Upper lobe of right lung (tissue), 1 donor: ENCODE measurements around the gene NSF. TPM values are rescaled to one million over a fixed set of nuclear protein-coding genes. Genes with fewer than 3 reads are reported as not detected.
"Not testable (repeated sequence)": the region's sequence is repeated elsewhere in the genome, so short reads cannot be mapped to it uniquely, and the experiment has no call there.

ENCODE experiments used
- ATAC-seq: fragments of 200-7000 bp; cut with Tn5 transposase; one replicate; pipeline ENCODE4 v1.9.1; 2020; ENCODE audit warnings: mild to moderate bottlenecking, moderate library complexity
- DNase-seq: peaks from one replicate; pipeline ENCODE4 v3.0.0-alpha.2; 2020
- H3K27ac ChIP-seq: fragments of 200-600 bp; one replicate; pipeline ENCODE4 v1.8.0; 2022
- H3K27me3 ChIP-seq: fragments of 200-600 bp; one replicate; pipeline ENCODE4 v1.8.0; 2022; ENCODE audit warnings: mild to moderate bottlenecking
- H3K36me3 ChIP-seq: fragments of 200-600 bp; one replicate; pipeline ENCODE4 v1.8.0; 2022
- H3K4me1 ChIP-seq: fragments of 200-600 bp; one replicate; pipeline ENCODE4 v1.8.0; 2022
- H3K4me3 ChIP-seq: fragments of 200-600 bp; one replicate; pipeline ENCODE4 v1.8.0; 2022; ENCODE audit warnings: mild to moderate bottlenecking
- H3K9me3 ChIP-seq: fragments of 200-600 bp; one replicate; pipeline ENCODE4 v1.8.0; 2022
- intact Hi-C: fragments of 100-400 bp; cut with DNase I; formaldehyde crosslinking; loops from one replicate; pipeline ENCODE4 v1.11.0; 2022
- total RNA-seq: library from RNA; stranded (reverse); fragmentation: NEBNext Ultra II Directional; extraction: Animal tissue kit (Norgen Biotek cat#: 25700); gene quantifications from one replicate; pipeline ENCODE4 v1.2.1, GENCODE V29; 2021
- TF ChIP-seq, protein P1 (sequence below): fragments of 200-600 bp; IDR thresholded peaks from one replicate; pipeline ENCODE4 v1.8.0; 2022; ENCODE audit warnings: antibody characterized with exemption
- donor health status: DM: no; HTN: yes; CAD: no; lungs with severe emphysema.

The NSF gene
- total RNA-seq, 1 donor from 2014 or later = 49.6 TPM

DNA sequence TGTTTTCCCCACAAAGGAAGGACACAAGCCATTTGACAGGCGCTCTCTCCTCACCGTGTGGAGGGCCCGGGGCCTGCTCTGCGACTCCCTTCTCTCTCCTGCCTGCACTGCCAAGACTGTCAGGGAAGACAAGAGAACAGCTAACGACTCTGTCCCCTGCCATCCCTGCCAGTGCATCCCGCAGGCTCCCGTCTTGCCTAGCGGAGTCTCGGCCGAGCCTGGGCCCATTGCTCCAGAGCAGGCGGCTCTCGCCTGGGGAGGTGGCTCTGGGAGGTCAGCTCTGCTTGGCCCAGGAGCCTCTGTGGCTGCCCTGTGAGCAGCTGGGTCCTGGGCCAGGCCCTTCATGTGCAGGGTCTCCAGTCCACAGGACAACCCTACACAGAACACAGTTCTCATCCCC, 175.0 kb downstream of the NSF start:
- Histone ChIP-seq H3K4me3 (no peak overlapping the region), H3K27me3 (no peaks in the 10 kb centered on the region), H3K27ac (no peak overlapping the region), H3K36me3 (no peaks in the 10 kb centered on the region), H3K4me1 (no peaks in the 10 kb centered on the region), H3K9me3 (no peaks in the 10 kb centered on the region)
- TF ChIP-seq, protein P1, sequence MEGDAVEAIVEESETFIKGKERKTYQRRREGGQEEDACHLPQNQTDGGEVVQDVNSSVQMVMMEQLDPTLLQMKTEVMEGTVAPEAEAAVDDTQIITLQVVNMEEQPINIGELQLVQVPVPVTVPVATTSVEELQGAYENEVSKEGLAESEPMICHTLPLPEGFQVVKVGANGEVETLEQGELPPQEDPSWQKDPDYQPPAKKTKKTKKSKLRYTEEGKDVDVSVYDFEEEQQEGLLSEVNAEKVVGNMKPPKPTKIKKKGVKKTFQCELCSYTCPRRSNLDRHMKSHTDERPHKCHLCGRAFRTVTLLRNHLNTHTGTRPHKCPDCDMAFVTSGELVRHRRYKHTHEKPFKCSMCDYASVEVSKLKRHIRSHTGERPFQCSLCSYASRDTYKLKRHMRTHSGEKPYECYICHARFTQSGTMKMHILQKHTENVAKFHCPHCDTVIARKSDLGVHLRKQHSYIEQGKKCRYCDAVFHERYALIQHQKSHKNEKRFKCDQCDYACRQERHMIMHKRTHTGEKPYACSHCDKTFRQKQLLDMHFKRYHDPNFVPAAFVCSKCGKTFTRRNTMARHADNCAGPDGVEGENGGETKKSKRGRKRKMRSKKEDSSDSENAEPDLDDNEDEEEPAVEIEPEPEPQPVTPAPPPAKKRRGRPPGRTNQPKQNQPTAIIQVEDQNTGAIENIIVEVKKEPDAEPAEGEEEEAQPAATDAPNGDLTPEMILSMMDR = no peak
- ATAC-seq (no peak), DNase-seq (no peak)
- intact Hi-C loops = no loop called here

DNA sequence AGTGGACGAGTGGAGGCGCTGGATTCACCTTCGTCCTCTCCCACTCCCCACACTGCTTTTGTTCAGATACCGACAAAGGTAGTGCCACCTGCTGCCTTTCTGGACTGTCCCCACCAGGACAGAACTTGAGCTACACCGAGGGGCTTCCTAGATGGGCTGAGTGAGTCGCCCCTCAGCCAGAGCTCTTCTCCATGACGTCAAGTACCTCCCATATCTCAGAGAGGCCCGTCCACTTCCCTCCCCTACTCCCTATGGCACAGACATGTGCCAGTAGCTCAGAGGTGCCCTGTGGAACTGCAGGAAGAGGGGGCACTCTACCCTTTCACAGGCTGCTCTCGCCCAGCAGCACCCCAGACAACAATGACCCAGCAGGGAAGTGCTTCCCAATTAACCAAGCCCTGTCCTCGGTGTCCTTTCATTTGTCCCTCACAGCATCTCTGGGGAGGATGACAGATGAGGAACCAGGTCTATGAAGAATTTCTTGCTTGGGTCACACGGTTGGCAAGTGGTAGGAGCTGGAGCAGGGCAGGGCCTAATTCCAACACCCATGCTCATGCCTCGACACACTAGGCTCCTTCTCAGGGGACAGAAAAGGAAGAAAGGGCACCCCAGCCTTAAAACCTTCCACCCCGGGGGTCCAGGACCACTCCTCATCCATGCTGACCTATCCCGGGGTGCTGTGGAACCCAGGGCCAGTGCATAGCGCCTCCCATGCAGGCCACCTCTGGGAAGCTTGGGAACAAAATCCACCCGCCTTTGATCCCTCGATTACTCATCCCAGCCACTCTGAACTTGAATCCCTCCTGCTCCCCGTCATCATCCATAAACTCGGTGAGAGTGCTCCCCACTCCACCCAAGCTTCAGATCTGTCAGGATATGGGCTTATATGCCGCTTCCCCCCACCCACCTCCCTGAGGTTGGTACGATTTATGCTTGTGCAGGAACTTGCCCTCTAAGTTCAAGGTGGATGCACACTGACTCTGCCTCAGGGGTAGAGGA, 176.3 kb downstream of the NSF start:
- Histone ChIP-seq H3K9me3 (no peaks in the 10 kb centered on the region), H3K36me3 (no peaks in the 10 kb centered on the region), H3K4me1 (no peaks in the 10 kb centered on the region), H3K27ac (no peak overlapping the region), H3K27me3 (no peaks in the 10 kb centered on the region), H3K4me3 (no peak overlapping the region)
- intact Hi-C loops = no loop called here
- no peak for DNase-seq
- ATAC-seq = no peak
- TF ChIP-seq, protein P1 = no peak

DNA sequence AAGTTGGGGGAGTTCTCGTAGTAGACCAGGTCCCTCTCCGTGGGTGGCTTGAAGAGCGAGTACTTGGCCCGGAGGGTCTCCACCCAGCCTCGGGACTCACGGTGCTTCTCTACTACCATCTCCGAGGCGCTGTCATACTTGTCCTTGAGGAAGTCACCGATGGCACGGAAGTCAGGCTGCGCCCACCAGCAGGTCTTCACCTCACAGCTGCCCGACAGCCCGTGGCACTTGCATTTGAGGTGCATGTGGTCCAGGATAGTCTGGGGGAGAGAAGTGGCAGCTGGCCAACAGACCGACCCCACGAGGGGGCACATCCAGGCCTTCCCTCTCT, 178.0 kb downstream of the NSF start:
- Histone ChIP-seq H3K4me1 (peaks cover 7% of the 10 kb centered on the region), H3K27me3 (peaks cover under 1% of the 10 kb centered on the region), H3K36me3 (no peaks in the 10 kb centered on the region), H3K9me3 (no peaks in the 10 kb centered on the region), H3K4me3 (no peak overlapping the region), H3K27ac (no peak overlapping the region)
- TF ChIP-seq, protein P1 = no peak
- intact Hi-C loops = no loop called here
- ATAC-seq = no peak
- no peak for DNase-seq

DNA sequence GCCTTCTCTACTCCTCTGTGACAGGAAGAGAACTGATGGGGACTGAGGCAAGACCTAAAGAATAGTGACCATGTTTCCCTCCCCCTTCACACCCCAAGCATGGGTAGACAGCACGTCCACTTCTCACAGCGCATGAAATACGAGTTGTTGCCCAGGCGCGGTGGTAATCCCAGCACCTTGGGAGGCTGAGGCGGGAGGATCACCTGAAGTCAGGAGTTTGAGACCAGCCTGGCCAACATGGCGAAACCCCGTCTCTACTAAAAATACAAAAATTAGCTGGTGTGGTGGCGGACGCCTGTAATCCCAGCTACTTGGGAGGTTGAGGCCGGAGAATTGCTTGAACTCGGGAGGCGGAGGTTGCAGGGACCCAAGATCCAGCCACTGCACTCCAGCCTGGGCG, 178.4 kb downstream of the NSF start:
- H3K4me3 ChIP-seq, H3K4me1 ChIP-seq, H3K27me3 ChIP-seq, ATAC-seq, H3K36me3 ChIP-seq, H3K27ac ChIP-seq, H3K9me3 ChIP-seq, DNase-seq, intact Hi-C loops: not testable (repeated sequence)

DNA sequence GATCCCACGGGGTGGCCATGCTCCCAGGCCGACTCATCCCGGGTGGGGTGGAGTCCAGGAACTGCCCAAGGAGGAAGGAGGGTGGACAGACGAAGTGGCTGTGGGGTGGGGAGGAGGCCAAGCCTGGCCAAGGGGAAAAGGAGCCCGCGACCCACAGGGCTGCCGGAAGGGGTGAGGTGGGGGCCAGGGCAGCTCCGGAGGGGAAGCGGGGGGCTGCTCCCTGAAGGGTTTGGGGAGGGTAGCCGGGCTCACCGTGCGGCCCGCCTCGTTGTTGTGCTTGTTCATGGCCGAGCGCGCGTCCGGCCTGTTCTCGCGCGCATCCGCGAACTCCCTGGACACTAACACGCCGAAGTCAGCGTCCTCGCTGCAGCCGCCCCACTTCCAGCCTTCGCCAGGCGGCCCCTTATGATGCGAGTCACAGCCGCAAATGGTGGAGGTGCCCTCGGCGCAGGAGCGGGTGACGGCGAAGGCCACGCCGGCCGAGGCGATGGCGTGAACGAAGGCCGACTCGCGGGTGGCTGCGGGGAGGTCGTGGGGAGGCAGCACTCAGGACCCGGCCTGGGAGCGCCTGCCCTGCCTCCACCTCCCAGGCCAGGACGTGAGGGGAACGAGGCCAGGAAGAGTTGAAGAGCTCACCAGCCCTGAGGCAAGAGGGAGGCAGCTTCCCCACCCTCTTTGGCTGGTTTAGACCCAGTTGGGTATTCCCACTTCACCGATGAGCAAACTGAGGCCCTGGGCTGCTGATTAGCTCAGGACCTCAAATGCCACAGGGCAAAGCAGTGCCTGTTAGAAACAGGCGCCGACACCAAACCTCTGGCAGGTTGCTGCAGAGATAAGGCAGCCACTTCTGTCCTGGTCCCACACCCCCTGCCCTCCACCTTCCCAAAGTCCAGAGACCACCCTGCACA, 179.3 kb downstream of the NSF start:
- peaks cover 8% of the 10 kb centered on the region for H3K27me3 ChIP-seq
- intact Hi-C loops = no loop called here
- no peaks in the 10 kb centered on the region for H3K9me3 ChIP-seq
- TF ChIP-seq, protein P1 = no peak
- DNase-seq = no peak
- no peak for ATAC-seq
- H3K27ac ChIP-seq = no peak overlapping the region
- H3K4me3 ChIP-seq = peak overlapping the region; percentile 23
- H3K4me1 ChIP-seq = peaks cover 7% of the 10 kb centered on the region
- H3K36me3 ChIP-seq = no peaks in the 10 kb centered on the region

DNA sequence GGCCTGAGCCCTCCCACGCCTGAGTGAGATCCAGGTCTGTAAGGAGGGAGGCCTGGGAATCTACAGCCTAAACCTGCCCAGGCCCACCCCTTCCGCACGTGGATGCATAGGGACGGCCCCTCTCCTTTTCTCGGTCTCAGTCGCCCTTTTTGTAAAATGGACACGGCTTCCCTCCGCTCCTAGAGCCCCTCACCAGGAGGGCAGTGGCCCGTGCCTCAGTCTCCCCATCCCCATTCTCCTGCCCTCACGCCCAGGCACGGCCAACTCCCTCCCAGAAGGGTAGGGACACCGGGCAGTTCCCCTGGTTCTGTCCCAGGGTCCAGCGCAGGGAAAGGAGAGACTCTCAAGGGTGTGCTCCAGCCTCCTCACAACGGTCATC, 180.0 kb downstream of the NSF start:
- peaks cover 8% of the 10 kb centered on the region for H3K27me3 ChIP-seq
- H3K9me3 ChIP-seq = no peaks in the 10 kb centered on the region
- no peak overlapping the region for H3K27ac ChIP-seq
- ATAC-seq (no peak), DNase-seq (no peak)
- intact Hi-C loops = no loop called here
- peaks cover 7% of the 10 kb centered on the region for H3K4me1 ChIP-seq
- no peaks in the 10 kb centered on the region for H3K36me3 ChIP-seq
- peak overlapping the region; percentile 51 for H3K4me3 ChIP-seq
- TF ChIP-seq, protein P1 = no peak
